Hindlimb muscle (tissue), 1 donor: ENCODE results near the gene HRH3. TPM values are rescaled to one million over a fixed set of nuclear protein-coding genes. Genes with fewer than 3 reads are reported as not detected.

ENCODE experiments used
- DNase-seq: peaks from one replicate; pipeline ENCODE4 v3.0.0-alpha.2; 2013
- polyA plus RNA-seq: library from polyadenylated mRNA; unstranded; fragments of 120-200 nt; gene quantifications from one replicate; pipeline ENCODE4 v1.2.1, GENCODE V29; 2013; ENCODE audit not compliant: insufficient read length

The HRH3 gene
- polyA plus RNA-seq, 1 donor = 2.2 TPM

DNA sequence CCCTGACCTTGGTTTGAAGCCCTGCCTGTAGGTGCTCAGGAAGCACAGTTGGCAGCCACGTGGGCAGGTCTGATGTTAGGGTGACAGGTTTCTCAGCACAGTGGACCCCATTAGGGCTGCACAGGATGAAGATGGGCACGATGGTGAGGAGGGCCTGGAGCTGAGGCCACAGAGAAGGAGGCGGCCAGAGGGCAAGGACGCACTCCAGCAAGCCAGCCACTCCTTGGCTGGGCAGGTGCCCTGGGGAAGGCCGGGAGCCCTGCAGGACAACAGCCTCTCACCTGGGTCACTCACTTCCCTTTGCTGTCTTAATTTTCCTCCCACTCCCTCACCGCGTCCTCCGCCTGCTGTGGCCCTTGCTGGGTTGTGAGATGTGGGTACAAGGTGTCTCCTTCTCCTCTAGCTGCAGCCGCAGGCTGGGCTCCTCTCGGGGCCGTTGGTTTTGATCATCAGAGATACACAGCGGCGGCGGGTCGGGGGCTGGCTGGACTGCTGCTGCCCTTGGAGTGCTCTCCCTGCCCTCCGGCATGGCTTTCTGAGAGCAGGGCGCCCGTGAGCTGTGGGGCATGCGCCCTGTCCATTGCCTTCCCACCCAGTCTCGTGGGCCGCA lies 23.9 kb upstream of the HRH3 start:
- DNase-seq = no peak

- DNase-seq = no peak
Measured at GRCh38 chr20:62243106-62243505, 23.0 kb upstream of the HRH3 start.

DNA sequence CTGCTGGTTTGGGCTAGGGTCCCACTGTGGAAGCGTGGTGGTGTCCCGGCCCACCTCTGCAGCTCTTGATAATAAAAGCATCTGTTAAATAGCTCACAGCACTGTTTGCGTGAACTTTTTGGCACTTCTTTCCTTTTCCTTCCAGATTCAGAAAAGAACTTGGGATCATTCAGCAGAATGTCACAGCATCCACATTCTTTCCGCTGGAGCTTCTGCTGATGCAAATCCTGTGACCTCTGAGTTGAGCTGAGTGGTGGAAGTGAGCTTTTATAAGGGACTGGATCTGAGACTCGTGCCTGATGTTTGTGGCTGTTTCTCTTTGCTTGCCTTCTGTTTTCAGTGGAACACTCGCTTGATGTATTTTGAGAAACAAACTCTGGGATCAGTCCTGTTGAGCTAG lies 22.1 kb upstream of the HRH3 start:
- DNase-seq = no peak

GRCh38 chr20:62241506-62241905 lies 21.4 kb upstream of the HRH3 start:
- DNase-seq = no peak

DNA sequence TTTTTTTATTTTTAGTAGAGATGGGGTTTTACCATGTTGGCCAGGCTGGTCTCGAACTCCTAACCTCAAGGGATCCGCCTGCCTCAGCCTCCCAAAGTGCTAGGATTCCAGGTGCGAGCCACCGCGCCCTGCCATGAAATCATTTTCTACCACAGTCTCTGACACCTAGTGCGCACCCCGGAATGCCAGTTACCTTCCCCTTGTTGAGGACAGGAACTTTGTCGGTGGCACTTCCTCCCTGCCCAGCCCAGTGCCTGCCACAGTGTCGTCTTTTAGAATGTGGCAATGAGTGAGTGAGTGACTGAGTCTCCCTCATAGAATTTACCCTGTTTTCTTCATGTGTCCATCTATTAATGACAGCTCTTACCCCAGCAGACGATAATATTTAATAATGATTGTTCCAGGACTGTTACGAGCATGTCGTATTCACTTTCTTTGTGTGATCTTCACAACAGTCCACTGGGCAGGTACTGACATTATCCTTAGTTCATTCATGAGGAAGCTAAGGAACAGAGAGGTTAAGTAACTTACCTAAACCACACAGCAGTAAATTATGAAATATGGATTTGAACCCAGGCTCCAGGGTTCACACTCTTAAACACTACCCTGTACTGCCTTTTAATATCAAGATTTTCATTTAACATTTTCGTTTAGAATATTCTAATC lies 20.1 kb upstream of the HRH3 start:
- no peak for DNase-seq

- DNase-seq = no peak
Measured at GRCh38 chr20:62239278-62239879, 19.3 kb upstream of the HRH3 start.

GRCh38 chr20:62238569-62239277 lies 18.6 kb upstream of the HRH3 start:
- no peak for DNase-seq

DNA sequence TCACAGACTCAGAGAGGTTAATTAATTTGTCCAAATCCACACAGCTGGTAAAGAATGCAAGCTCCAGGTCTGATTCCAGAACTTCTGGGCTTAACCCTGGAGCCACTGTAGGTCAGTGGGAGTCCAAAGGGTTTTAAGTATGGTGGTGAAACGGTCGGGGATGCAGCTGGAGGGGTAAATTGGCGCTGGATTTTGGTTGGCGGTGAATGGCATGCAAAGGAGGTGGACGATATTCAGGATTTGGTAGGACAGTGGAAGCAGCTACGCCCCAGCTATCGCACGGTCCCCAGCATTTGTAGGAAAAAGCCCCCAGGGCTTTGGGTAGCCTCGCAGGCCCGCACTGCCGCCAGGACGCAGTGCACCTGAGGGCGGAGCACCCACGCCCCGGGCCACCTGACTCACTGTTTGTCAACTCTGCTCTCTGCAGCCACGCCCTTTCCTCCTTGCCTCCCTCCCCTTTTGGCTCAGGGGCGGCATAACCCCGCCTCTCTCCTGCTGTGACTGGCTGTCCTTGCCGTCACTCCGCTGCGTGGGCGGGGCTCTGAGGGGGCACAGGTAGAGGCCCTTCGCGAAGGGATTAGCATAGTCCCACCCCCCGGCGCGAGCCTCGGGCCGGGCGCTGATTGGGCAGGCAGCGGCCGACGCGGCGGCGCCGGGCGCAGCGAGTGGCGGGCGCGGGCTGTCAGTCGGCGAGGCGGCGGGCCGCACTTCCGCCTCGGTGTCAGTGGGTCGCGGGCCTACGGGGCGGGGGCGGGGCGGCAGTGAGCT lies 17.9 kb upstream of the HRH3 start, which contains the start of gene OSBPL2:
TSS of gene OSBPL2 (plus strand) at position 721 of the 768 bp plus-strand sequence. CDS start 17,664 bp downstream, outside the sequence.
- DNase-seq = peak; percentile 99

- DNase-seq = no peak
Measured at GRCh38 chr20:62237514-62237800, 17.4 kb upstream of the HRH3 start.

- DNase-seq = no peak
Measured at GRCh38 chr20:62236766-62237513, 16.9 kb upstream of the HRH3 start.

- no peak for DNase-seq
Measured at GRCh38 chr20:62236200-62236599, 16.1 kb upstream of the HRH3 start.

GRCh38 chr20:62235777-62236157 lies 15.7 kb upstream of the HRH3 start:
- no peak for DNase-seq

DNA sequence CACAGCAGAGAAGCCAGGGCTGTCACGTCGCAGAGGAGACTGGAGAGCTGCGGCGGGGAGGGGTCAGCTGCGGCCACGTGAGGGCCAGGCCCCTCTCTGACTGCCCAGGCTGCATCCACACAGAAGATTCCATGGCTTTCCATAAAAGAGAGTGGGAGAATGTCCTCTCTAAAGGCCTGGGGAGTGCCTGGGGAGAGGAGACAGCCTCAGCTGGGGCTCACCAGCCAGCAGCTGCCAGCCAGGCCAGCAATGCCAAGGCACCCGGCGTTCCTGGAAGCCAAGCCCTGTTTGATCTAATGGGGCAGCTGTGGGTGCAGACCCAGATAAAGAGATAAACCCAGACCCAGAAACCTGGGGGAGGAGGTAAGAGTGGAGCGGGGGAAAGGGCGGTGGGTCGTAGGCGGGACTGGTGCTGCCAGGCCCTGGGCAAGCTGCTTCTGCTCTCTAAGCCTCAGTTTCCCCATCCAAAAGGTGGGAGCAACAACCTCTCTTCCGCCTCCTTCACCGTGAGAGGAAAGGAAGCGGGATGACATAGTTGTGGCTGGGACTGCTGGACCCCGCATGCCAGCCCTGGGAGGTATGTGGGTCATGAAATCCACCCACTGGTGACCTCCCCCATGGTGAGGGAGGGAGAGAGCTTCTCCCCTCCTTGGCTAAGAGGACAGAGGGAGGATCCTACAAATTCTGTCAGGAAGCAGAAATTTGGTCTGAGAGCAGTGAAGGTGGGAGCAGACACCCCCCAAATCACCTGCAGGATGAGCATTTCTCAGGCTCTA lies 15.1 kb upstream of the HRH3 start:
- no peak for DNase-seq

DNA sequence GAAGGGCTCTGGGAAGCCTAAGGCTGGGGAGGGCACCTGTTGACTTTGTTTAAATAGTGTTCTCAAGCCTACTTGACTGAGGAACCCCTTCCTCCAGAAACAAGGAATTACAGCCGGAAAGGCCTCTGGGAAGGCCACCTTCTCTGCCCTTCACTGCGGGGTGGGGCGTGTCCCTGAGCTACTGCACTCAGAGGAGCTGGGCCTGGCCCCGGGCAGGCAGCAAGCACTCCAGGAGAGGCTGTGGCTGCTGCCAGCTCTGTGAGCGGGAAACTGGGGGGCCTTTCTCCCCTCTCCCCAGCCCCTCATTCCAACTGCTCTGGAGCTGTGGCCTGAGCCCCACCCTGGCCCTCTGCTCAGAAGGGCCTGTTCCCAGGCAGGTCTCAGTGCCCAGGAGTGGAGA lies 14.3 kb upstream of the HRH3 start:
- no peak for DNase-seq

GRCh38 chr20:62233684-62234083 lies 13.6 kb upstream of the HRH3 start:
- DNase-seq = no peak

DNA sequence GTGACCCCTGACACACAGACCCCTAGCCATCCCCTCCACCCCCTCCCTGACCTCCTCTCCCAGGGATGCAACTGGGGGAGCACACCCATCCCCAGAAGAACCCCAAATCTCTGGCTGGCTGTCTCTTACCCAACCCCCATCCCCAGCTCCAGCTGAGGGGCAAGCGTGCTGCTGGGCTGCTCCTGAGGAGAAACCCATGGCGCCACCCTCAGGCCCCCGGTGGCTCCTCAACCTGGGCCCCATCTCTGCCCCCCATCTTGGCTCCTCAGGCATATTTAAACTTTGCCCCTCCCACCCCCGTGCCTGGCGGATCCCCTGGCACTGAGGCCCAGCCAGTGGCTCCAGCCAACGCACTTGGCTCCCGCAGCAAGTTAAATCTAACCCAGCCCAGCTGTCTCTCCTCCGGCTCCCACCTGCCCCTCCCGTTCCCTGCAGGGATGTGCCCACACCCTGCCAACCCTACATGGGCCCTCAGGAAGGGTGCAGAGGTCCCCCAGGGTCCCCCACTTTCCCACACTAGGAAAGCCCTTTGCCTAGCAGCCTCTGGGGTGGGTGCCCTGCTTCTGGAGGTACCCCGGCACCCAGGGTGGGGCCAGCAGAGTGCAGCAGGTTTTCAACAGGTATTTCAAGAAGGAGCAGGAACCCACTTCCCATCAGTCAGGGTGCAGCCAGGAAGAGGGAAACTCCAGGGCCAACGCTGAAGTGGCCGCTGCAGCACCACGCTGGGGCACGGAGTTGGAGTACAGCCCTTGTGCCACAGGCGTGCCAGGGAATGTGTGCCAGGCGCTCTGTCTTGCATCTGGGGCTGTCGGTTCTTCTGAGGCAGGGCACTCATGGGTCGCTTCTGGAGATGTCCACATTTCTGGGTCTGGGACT lies 12.9 kb upstream of the HRH3 start:
- no peak for DNase-seq

GRCh38 chr20:62232194-62232593 lies 12.1 kb upstream of the HRH3 start:
- no peak for DNase-seq

- DNase-seq = no peak
Measured at GRCh38 chr20:62231292-62231691, 11.2 kb upstream of the HRH3 start.

DNA sequence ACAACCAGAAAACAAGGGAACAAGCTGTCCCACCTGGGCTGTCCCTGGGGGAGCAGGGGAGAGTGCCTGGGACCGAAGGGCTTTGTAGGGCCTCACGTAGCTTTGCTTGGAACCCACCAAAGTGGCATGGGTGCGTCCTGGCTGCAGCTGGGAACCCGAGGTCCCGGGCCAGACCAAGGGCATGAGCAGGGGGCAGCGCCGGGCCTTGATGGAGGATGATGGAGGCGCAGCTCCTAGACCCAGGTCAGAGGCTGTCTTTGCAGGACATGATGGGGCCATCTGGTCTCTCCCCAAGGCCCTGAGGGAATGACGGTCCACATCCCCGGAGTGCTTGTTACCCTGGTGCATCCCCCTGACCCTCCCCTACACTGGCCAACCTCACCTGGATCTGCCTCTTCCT lies 10.6 kb upstream of the HRH3 start:
- no peak for DNase-seq

DNA sequence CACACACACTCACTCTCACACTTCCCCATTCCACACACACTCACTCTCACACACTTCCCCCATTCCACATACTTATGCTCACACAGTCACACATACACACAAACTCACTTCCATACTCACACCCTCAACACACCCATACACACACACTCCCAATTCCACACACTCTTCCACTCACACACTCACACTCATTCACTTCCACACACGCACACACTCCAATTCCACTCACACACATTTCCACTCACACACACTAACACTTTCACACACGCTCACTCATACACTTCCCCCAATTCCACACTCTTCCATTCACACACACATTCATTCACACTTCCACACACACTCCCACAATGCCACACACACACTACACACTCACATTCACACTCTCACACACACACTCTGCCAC lies 10.2 kb upstream of the HRH3 start:
- no peak for DNase-seq
